ENCODE measurements around the gene KIAA1217.
A peak's percentile ranks its signal among the peaks of the same experiment; 100 is the strongest.
"Not testable (repeated sequence)": the region's sequence is repeated elsewhere in the genome, so short reads cannot be mapped to it uniquely, and the experiment has no call there.

KIAA1217 gene

DNA sequence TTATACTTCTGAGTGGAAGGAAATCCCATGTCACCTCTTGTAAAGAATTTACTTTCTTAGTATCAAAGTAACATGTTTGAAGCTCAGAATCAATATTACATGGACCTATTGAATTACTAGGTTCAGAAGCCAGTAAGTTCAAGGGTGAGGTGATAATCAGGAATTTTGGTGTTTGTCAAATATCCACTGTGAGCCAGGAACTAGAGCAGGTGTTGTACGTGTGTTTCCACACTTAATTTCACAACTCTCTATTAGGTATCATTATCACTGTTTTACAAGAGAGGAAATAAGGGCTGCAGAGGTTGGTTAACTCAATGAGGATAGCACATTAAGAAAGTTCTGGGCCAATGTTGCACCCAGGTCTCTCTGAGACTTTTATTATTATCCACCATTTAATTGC, 130.4 kb downstream of the KIAA1217 start:
- no peak for DNase-seq (ENCODE audit: low read depth)

DNA sequence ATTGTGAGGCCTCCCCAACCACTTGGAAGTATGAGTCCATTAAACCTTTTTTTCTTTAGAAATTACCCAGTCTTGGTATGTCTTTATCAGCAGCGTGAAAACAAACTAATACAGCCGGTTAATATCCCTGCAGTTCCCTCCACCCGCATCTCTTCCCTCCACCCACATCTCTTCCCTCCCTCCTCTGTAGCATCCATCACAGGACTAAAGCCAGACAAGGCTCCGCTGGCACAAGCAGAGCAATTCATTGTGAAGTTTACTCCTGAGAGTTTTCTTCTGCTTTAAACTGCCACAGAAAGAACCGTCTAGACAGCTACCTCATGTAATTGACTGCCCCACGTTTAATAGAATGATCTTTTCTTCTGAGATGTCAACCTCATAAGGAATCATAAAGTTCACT, 131.5 kb downstream of the KIAA1217 start:
- DNase-seq (ENCODE audit: low read depth): no peak

DNA sequence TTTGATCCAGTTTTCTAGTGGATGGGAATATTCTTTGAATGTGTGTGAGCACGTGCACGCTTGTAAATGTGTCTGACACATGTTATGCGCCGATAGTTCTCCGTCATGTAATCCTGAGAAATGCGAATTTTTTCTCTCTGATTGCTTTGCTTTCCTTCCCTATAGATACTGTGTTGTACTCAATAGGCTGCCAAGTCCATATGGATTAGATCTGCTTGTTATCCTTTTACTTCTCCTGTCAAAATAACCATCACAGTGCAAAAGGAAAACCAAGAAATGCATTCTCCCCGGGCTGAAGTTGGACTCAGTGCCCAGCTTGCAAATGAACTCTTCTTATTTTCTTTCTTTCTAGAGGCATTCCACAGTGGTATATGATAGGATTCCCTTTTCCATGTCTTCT, 131.9 kb downstream of the KIAA1217 start:
- no peak for DNase-seq (ENCODE audit: low read depth)

DNA sequence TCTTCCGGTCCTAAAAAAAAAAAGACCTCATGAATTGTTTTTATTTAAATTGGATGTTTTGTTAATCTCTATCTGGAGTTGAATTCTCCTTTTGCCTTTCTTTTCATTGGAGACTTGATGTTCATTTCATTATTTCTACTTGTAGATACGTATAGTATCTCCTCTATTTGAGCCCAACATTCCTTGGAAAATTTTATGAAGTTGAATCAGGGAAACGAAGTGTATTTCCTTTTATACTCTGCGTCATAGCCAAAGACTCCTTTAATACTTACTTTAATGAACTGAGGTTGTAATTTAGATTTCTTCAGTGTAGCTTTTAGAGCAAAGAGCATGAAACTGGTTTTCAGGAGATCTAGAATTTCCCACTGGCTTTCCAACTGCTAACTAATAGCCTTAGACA, 132.4 kb downstream of the KIAA1217 start:
- no peak for DNase-seq (ENCODE audit: low read depth)

DNA sequence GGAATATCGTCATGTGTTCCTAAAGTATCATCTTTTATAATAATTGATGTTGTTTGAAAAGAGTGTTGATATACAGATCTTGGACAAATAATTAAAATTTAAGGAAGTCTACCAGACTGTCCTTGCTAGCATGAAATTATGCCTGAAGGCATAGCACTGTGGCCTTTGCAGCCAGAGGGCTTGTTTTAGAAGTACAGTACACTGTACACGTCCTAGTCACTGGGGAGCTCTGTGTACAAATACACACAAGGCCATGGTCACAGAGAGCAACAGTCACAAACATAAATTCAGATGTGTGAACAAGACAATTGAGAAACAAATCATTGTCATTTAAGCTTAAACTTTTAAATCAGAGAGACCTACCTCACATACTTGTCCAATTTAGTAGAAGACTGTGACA, 133.0 kb downstream of the KIAA1217 start:
- no peak for DNase-seq (ENCODE audit: low read depth)

DNA sequence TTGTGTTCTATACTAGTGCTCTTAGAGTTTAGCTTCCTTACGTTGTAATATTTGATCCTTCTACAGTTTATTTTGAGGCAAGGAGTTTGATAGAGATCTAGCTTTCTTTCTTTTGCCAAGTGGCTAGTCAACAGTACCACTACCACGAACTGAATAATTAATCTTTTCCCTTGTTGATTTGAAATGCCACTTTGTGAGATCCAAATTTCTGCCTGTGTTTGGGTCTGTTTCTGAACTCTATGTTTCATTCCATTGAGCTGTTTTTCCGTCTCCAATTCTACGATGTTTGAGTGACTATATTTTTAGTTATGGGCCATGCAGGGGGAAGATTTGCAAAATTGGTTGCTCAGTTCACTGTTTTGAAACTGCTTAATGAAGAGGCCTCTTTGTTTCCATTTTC, 134.7 kb downstream of the KIAA1217 start:
- DNase-seq (ENCODE audit: low read depth): no peak

DNA sequence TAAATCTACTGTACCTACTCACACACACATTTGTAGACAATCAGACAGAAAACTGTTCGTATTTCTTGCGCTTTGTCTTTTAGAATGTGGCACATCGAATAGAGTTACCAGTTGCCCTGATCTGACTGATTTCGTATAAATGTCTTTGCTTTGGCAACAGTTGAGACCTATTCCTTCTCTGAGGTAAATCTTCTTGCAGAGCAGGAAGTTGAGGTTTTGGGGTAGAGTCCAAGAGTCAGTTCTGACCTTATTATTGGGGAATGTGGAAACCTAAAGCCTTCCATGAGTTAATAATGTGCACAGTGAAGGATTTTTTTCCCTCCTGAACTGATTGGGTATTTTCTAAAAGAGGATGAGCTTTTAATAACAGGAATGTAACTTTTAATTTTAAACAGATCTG, 135.3 kb downstream of the KIAA1217 start:
- no peak for DNase-seq (ENCODE audit: low read depth)

DNA sequence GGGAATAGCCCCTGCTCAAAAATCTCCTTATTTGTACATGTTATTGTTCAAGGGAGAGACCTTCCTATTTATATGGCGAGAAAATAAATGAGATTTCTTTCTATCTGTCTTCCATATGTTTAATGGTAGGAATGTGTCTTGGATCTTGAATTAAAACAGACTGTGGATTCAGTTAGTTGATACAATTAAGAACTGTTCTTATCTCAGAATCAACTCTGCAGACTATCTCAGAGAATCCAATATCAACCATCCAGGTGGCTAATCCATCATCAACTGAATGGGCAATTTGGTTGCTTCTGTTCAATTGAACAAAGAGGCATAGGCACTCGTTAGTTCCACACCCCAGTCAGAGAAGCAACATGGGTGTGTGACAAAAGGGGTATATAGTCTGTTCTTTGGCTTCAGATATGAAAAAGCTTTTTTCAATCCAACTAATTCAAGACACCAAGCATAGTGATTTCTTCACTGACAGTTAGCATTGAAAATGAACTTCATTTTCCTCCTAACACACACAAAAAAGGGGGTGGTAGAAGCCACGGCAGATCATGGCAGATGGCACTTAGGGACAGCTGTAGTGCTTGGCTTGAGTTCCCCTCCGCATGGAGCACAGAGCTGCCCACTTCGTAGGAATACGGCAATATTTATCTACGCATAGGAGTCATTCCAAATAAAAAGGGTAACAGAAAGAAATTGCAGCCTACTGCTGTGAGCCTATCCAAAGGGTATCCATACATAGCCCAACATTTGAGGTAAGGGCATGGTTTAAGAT, 135.9 kb downstream of the KIAA1217 start:
- no peak for DNase-seq (ENCODE audit: low read depth)

DNA sequence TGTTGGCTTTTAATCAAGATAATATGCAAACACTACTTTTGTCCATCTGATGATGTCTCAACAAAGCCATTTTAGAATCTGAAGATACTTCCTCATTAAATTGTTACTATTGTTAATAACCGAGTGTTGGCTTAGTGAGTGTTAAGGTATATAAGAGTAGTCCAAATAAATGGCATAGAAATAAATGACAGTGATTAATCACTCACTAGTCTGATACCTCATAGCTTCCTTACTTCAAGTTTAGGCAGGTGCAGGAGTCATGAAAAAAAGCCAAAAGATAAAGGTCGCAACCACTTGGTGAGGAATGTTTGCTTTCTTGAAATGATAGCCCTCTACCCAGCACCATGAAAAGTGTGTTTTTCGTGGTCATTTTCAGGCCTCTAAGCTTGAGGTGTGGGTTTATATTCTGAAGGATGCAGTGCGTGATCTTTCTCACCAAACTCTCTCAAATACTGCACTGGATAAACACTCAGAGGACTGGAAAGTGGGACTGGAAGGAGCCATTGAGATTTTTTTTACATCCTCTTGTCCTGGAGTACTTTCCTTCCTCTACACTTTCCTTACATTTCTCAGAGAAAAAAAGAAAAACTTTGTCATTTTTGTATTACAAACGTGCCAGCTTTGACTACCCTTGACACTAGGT, 138.1 kb downstream of the KIAA1217 start:
- no peak for DNase-seq (ENCODE audit: low read depth)

DNA sequence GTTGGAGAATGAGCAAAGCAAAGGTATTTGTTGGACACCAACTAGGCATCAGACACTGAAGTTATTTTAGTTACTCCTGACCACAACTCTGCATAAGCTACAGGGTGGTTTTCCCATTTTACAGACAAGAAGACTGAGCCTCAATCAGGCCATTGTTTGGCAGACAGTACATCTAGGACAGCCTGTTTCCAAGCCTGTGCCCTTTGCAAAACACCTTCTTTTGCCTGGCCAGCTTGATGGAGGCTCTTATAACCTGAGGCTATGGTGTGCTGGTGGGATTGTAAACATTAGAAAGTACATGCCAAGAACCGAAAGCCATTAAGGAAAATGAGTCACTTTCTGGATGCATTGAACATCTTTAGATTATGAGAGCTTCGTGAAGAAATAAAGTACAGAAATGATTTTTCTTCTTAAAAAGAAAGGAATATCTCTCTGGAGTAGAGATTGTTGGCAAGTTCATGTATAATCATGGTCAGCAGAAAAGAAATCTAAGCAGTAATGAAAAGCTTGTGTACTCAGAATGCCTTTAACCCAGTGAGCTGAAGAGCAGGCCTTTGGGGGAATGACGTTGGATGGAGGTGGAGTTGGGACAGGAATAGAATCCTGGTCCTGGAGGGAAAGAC, 140.6 kb downstream of the KIAA1217 start:
- DNase-seq (ENCODE audit: low read depth): no peak

DNA sequence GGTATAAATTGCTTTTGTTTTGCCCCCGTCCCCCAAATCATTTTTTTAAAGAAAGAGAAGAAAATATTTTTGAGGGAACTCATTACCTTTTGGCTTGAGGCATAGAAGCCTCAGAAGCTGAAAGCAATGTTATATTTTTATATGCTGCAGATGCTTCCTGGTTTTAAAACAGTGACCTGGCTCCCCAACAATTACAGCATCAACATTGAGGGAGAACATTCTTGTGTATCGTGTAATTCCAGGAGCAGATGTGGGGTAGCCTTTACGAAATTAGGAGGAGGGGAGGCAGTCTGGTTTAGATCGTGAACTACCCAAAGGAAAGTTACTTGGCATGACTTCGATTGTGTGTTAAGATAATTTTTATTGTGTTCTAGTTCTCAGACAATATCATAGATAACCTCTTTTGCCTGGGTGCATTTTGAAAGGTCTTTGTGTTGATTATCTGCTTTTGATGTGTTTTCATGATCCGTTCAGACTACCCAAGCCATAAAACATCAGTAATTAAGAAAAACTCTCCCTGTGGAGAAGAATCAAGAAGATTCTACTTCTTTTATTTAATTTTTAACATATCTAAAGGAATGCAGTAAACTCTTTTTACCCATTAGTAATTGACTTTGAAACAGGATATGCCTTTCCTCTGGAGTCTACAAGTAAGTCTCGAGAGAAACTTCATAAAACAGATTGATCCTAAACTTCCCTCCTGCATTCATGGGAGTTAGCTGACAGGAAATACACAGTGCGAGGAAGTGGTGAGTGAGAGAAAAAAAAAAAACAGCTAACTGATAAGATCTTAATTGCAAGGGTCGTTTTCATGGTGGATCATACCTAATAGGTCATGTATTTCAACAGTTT, 141.4 kb downstream of the KIAA1217 start:
- DNase-seq (ENCODE audit: low read depth): no peak

DNA sequence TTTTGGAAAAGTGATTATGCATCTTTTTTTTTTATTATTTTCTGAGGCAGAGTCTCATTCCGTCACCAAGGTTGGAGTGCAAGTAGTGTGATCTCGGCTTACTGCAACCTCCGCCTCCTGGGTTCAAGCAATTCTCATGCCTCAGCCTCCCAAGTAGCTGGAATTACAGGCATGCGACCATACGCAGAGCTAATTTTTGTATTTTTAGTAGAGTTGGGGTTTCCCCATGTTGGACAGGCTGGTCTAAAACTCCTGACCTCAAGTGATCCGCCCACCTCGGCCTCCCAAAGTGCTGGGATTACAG, 141.9 kb downstream of the KIAA1217 start:
- DNase-seq (ENCODE audit: low read depth): not testable (repeated sequence)

DNA sequence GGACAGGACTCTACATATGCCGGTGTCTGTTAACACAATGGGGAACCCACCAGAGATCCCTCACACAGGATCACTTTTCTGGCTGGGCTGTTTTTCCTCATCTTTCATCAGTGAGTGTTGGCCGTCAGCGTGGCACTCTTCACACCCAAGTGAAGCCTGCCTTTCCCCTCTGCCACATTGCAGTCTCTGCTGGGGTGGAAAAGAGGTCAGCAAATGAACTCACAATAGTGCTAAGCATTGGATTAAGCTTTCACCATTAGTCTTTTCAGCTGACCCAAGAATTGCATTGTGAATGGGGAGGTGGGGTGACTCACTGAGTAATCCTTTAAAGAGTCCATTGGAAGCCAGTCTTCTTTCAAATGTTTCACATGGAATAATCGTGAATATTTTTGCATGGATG, 143.0 kb downstream of the KIAA1217 start:
- DNase-seq (ENCODE audit: low read depth): no peak

DNA sequence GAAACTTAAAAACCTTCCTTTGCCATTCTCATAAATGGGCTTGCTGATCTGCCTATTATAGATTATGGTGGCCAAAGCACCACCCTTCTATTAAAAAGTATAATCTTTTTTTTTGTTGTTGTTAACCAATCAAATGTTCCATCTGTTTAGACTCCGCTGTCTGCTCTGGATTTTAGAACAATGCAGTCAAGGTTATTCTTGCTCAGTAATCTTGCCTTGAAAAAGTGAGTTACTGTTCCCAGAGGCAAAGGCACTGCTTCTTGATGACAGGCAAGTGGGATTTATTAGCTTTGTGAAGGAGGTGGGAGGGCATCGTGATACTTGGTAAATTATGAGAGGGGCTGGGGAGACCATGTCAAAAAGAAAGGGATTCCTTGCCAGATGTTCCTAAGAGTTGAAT, 143.5 kb downstream of the KIAA1217 start:
- DNase-seq (ENCODE audit: low read depth): no peak

DNA sequence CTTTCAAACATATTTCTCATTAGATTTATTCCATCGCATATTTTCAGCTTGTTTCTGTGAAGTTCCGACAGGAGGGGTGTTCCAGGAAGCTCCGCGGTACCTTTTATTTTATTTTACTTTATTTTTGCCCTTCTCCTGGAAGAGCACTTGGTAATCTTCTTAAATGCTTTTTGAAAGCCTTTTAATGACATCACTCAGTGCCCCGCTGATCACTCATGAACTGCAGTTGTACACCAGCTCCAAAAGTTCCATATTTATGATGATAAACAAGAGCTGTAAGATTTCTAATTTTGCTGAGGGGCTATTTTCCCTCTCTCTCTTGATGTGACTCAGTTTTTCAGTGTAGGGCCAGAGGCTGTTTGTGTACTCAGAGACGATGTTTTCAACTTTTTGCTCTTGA, 144.4 kb downstream of the KIAA1217 start:
- DNase-seq (ENCODE audit: low read depth): no peak

DNA sequence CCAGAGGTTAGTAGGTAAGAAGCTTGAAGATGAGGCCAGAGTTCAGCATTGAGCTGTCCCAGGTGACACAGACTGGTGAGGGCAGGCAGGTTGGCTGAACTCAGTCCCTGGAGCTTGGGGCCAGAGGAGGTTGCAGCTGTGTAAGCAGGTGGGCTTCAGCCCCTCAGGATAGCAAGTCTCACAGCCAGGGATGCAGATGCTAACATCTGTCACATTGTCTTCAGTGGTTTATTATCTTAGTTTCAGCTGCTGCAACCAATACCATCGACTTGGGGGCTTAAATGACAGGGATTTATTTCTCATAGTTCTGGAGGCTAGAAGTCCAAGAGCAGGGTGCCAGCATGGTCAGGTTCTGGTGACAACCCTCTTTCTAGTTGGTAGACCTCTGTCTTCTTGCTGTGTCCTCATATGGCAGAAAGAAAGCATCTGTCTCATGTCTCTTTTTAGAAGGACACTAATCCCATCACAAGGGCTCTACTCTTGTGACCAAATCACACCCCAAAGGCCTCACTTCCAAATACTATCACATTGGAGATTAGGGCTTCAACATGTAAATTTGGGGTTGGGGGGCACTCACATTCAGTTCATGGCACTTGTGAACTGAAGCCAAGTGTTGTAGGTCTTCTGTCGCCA, 146.2 kb downstream of the KIAA1217 start:
- DNase-seq (ENCODE audit: low read depth): no peak

DNA sequence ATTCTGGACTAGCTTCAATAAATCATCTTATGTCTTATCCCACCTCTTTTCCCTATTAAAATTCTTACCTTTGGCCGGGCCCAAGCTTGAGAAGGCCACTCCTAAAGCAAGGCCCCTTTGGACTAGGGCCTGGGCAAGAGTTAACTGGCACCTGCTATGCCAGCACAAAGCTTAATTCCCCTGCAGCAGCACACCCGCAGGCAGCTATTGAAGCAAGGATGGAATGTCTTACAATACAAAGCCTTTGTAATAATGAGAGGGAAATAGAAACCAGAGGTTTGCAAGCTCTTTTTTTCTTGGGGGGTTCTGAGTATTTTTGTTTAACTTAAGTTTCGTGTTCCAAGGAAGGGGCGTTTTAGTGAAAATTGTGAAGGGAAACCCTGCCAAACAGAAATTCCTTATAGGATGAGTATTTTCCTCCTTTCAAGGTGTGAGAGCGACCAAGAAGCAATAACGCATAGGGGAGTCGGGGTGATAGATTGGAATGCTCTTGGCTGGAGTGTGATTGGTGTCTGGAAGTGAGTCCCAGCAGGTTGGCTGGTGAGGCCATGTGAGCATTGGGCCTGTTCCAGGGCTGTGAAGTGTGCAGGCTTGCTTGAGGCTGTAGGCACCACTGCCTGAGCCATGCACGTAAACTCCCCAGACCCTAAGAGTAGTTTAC, 148.5 kb downstream of the KIAA1217 start:
- no peak for DNase-seq (ENCODE audit: low read depth)

DNA sequence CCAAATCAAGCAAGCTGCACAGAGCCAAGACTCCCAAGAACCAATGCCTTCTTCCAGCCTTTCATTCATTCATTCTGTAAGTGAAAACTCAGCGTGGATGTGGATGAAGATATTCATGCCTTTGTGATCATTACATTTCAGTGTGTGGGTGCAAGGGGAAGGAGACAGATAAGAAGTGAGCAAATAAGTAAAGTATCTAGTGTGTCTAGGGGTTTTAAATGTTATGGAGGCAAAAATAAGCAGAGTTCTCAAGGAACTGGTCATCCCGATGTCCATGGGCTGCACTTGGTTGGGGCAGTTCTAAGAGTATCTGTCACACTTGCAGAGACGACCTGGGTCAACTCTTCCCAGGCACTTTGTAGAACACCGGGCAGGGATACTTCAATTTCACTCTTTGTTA, 149.1 kb downstream of the KIAA1217 start:
- DNase-seq (ENCODE audit: low read depth): no peak

DNA sequence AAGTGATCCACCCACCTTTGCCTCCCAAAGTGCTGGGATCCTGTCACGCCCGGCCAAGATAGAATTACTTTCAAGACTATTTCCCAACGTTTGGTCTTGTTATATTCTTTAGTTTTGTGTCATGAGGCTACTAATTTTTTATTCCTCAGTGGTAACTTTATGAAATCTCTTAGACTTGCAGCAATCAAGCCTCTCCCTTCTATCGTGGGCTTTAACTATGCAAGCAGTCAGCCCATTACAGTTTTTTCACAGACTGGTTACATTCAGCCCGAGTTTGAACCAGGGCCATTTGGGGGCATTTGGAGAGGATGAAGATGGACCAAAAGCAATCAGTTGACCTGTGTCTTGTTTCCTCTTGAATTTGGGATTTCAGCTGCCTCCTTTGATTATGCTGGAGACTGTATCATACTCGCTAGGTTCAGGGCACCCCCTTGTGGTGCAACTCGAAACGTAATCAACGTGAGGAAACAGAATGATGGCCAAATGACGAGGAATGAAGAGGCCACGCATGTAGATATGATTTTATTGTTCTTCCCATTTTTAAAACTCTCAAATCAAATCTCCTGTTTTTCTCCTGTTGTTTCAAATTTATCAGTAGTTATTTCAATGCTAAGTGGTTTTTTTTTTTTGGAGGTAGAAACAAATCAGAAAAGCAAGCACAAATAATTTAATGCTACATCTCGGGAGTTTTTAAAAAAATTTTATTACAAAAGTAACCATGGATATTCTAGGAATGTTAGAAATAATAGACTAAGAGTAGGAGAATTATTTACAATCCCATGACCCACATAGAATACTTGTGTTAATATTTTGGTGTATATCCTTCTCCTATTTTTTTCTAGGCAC, 151.6 kb downstream of the KIAA1217 start:
- DNase-seq (ENCODE audit: low read depth): peak; percentile 21

DNA sequence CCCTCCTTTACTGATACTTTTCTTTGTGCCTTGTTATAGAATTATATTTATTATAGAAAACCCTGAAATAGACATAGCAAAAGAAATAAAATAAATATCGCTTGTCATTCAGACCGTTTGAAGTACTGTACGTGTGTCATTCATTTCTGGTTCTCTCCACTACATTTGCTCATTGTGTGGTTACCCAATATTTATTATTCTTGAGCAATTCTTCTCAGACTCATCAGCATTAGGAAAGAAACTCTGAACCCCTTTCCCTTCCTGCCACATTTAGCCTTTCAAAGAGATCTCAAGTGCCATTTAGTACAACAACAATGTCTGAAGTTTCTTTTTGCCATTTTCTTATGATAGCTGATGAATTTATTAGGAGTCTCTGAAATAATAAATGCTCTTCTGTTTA, 154.1 kb downstream of the KIAA1217 start:
- DNase-seq (ENCODE audit: low read depth): no peak

DNA sequence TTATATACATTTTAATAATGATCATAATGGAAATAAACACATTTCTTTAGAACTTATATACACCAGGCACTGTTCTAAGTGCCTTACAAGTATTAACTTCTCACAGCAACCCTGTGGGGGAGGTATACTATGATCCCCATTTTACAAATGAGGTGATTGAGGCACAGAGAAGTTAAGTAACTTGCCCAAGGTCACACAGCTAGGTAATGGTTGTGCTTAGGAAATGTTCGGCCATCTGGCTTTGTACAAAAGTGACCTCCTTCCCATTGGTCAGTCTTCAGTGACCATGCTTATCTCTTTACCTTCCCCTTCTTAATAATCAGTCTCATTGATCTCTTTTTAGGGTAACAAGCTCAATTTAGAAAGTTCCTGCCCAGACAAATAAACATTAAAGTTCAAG, 158.8 kb downstream of the KIAA1217 start:
- no peak for DNase-seq (ENCODE audit: low read depth)
